Neural cell (in vitro differentiated cells): ENCODE measurements around the gene RAVER1. TPM values are rescaled to one million over a fixed set of nuclear protein-coding genes. Genes with fewer than 3 reads are reported as not detected.
A peak's percentile ranks its signal among the peaks of the same experiment; 100 is the strongest.

Experiments used
- H2AFZ ChIP-seq: fragments of 200-600, 300-800 bp; sonication (generic), shearing (Covaris generic); 2 replicates; pipeline ENCODE4 v1.6.0; 2014; ENCODE audit warnings: low read depth, mild to moderate bottlenecking, antibody characterized with exemption, low read length, moderate library complexity
- H3F3A ChIP-seq: fragments of 200-600 bp; shearing (Covaris generic); 2 replicates; pipeline ENCODE4 v1.6.1; 2016; ENCODE audit warnings: mild to moderate bottlenecking, moderate library complexity, mixed read lengths, antibody characterized with exemption, low read length; ENCODE audit not compliant: insufficient read depth, poor library complexity, severe bottlenecking
- H3K27ac ChIP-seq: fragments of 200-600, 300-800 bp; sonication (generic), shearing (Covaris generic); 2 replicates; pipeline ENCODE4 v1.5.1; 2014; ENCODE audit warnings: mild to moderate bottlenecking, low read length, moderate library complexity
- H3K27me3 ChIP-seq: fragments of 300-800, 200-600 bp; sonication (generic), shearing (Covaris generic); 2 replicates; pipeline ENCODE4 v1.6.0; 2014; ENCODE audit warnings: mild to moderate bottlenecking, low read depth, low read length, moderate library complexity; ENCODE audit not compliant: insufficient read depth
- H3K36me3 ChIP-seq: fragments of 300-800, 200-600 bp; sonication (generic), shearing (Covaris generic); 2 replicates; pipeline ENCODE4 v1.5.1; 2014; ENCODE audit warnings: mild to moderate bottlenecking, antibody characterized with exemption, low read length, moderate library complexity; ENCODE audit not compliant: insufficient read depth
- H3K4me2 ChIP-seq: fragments of 300-800, 200-600 bp; sonication (generic), shearing (Covaris generic); 2 replicates; pipeline ENCODE4 v1.6.0; 2014; ENCODE audit warnings: mild to moderate bottlenecking, low read length
- H3K4me3 ChIP-seq: fragments of 300-800, 200-600 bp; sonication (generic), shearing (Covaris generic); 2 replicates; pipeline ENCODE4 v1.5.1; 2014; ENCODE audit warnings: mild to moderate bottlenecking, low read length, moderate library complexity
- H3K79me2 ChIP-seq: fragments of 200-600 bp; shearing (Covaris generic); replicated peaks from 2 replicates; pipeline ENCODE4 v1.6.0; 2014; ENCODE audit warnings: mild to moderate bottlenecking, low read length, moderate library complexity; ENCODE audit not compliant: insufficient read depth
- H3K9ac ChIP-seq: fragments of 300-800, 200-600 bp; sonication (generic), shearing (Covaris generic); 2 replicates; pipeline ENCODE4 v1.6.1; 2016; ENCODE audit warnings: mild to moderate bottlenecking, low read length, mixed read lengths
- H3K9me2 ChIP-seq: fragments of 200-600 bp; shearing (Covaris generic); 2 replicates; pipeline ENCODE4 v1.6.1; 2016; ENCODE audit warnings: mild to moderate bottlenecking, low read length, mixed read lengths; ENCODE audit not compliant: insufficient read depth
- H3K9me3 ChIP-seq: fragments of 200-600, 300-800 bp; sonication (generic), shearing (Covaris generic); 2 replicates; pipeline ENCODE4 v1.6.1; 2016; ENCODE audit warnings: mild to moderate bottlenecking, mixed run types, low read length, moderate library complexity, mixed read lengths
- H4K20me1 ChIP-seq: fragments of 200-600 bp; shearing (Covaris generic); 2 replicates; pipeline ENCODE4 v1.6.1; 2016; ENCODE audit warnings: mild to moderate bottlenecking, mixed run types; ENCODE audit not compliant: insufficient read depth
- CTCF ChIP-seq: fragments of 450-650 bp; IDR thresholded peaks from 2 replicates; pipeline ENCODE4 v1.5.1; 2014; ENCODE audit warnings: antibody characterized with exemption, mild to moderate bottlenecking, moderate library complexity; ENCODE audit not compliant: poor library complexity, severe bottlenecking
- EP300 ChIP-seq: fragments of 450-650 bp; conservative IDR thresholded peaks from 2 replicates; pipeline ENCODE4 v1.6.1; 2014; ENCODE audit warnings: antibody characterized with exemption, mild to moderate bottlenecking, moderate library complexity; ENCODE audit not compliant: poor library complexity, severe bottlenecking
- EZH2 ChIP-seq: fragments of 200-600, 300-800 bp; shearing (Covaris generic), sonication (generic); IDR thresholded peaks from 2 replicates; pipeline ENCODE4 v1.6.1; 2014; ENCODE audit warnings: antibody characterized with exemption, low read length, borderline replicate concordance, mild to moderate bottlenecking; ENCODE audit not compliant: insufficient read depth, poor library complexity, severe bottlenecking
- MXI1 ChIP-seq: fragments of 450-650 bp; conservative IDR thresholded peaks from 2 replicates; pipeline ENCODE4 v1.6.1; 2014; ENCODE audit warnings: antibody characterized with exemption, mild to moderate bottlenecking; ENCODE audit not compliant: poor library complexity, severe bottlenecking
- POLR2AphosphoS5 ChIP-seq: IDR thresholded peaks from 2 replicates; pipeline ENCODE4 v1.6.1; 2012
- RAD21 ChIP-seq: fragments of 450-650 bp; conservative IDR thresholded peaks from 2 replicates; pipeline ENCODE4 v1.6.1; 2014; ENCODE audit warnings: antibody characterized with exemption, mild to moderate bottlenecking, moderate library complexity
- REST ChIP-seq: IDR thresholded peaks from 2 replicates; pipeline ENCODE4 v1.6.1; 2012; ENCODE audit warnings: borderline replicate concordance
- SMC3 ChIP-seq: fragments of 450-650 bp; conservative IDR thresholded peaks from 2 replicates; pipeline ENCODE4 v1.6.1; 2014; ENCODE audit warnings: antibody characterized with exemption, mild to moderate bottlenecking, moderate library complexity; ENCODE audit not compliant: poor library complexity
- TAF1 ChIP-seq: IDR thresholded peaks from 2 replicates; pipeline ENCODE4 v1.6.1; 2012; ENCODE audit warnings: low read depth
- polyA plus RNA-seq: library from polyadenylated mRNA; depleted of rRNA; stranded (reverse); fragments of >200 nt; gene quantifications from 2 replicates; pipeline ENCODE4 v1.2.3, GENCODE V29; 2014

The RAVER1 gene
- polyA plus RNA-seq, 1 donor from 2014 or later = 1.3 TPM

- no peak for TF ChIP-seq RAD21
- TF ChIP-seq MXI1 = no peak
- TF ChIP-seq POLR2AphosphoS5 = no peak
- TF ChIP-seq SMC3 = no peak
- no peak for TF ChIP-seq CTCF
- TF ChIP-seq EP300 = no peak
- no peak for TF ChIP-seq EZH2
- TF ChIP-seq REST = no peak
- Histone ChIP-seq H3K27ac (no peak overlapping the region), H3K36me3 (no peaks in the 10 kb centered on the region), H3K4me2 (no peak overlapping the region), H3F3A (no peaks in the 10 kb centered on the region), H2AFZ (no peak overlapping the region), H3K9me3 (no peaks in the 10 kb centered on the region), H3K9me2 (no peaks in the 10 kb centered on the region), H3K27me3 (no peaks in the 10 kb centered on the region), H4K20me1 (no peaks in the 10 kb centered on the region), H3K79me2 (peaks cover 17% of the 10 kb centered on the region), H3K9ac (no peak overlapping the region), H3K4me3 (no peak overlapping the region)
These were observed 2.1 kb upstream of the RAVER1 start for GRCh38 chr19:10335352-10335985.

- Histone ChIP-seq H3K27ac (no peak overlapping the region), H3K4me3 (peak overlapping the region; percentile 91), H3K79me2 (peaks cover 22% of the 10 kb centered on the region), H3K36me3 (no peaks in the 10 kb centered on the region), H3K27me3 (no peaks in the 10 kb centered on the region), H3K9me2 (no peaks in the 10 kb centered on the region), H3K9ac (no peak overlapping the region), H3K9me3 (no peaks in the 10 kb centered on the region), H4K20me1 (no peaks in the 10 kb centered on the region), H3K4me2 (no peak overlapping the region), H3F3A (no peaks in the 10 kb centered on the region), H2AFZ (no peak overlapping the region)
- TF ChIP-seq REST (no peak), POLR2AphosphoS5 (no peak), CTCF (no peak), MXI1 (no peak), SMC3 (no peak), EP300 (no peak), RAD21 (no peak), EZH2 (no peak), TAF1 (no peak)
These were observed 1.4 kb upstream of the RAVER1 start for GRCh38 chr19:10334588-10335351.
